Measurements from ENCODE around the gene ZWILCH. TPM values are rescaled to one million over a fixed set of nuclear protein-coding genes. Genes with fewer than 3 reads are reported as not detected.

Gene ZWILCH
- total RNA-seq, 2 experiments from 2014 or later: 36.9 to 50.2 TPM

- H3K9me2 ChIP-seq (ENCODE audit: insufficient read depth, low read length): no peaks in the 10 kb centered on the region
- H3K27ac ChIP-seq (ENCODE audit: low read depth, low read length, poor library complexity, severe bottlenecking): no peak overlapping the region
- intact Hi-C loops (cut with micrococcal nuclease; ENCODE audit: unreplicated experiment): no loop called here
- H3K4me2 ChIP-seq (ENCODE audit: low read length): no peak overlapping the region
- H3K36me3 ChIP-seq (ENCODE audit: insufficient read depth, low read length): no peaks in the 10 kb centered on the region
- BruUV-seq (replicated peaks): no TSS peak
- no peaks in the 10 kb centered on the region for H3K4me1 ChIP-seq (ENCODE audit: insufficient read depth, low read length, poor library complexity, severe bottlenecking)
- H3K9me3 ChIP-seq (ENCODE audit: low read length): no peaks in the 10 kb centered on the region
- DNase-seq (ENCODE audit: low spot score): no peak
- CTCF ChIA-PET (ENCODE audit: unreplicated experiment): no interaction called here
- no peak overlapping the region for H3K4me3 ChIP-seq (ENCODE audit: low read depth, low read length, poor library complexity, severe bottlenecking)
- no peaks in the 10 kb centered on the region for H4K20me1 ChIP-seq (ENCODE audit: insufficient read depth, low read length)
- no peak overlapping the region for H2AFZ ChIP-seq (ENCODE audit: low read length)
- no peaks in the 10 kb centered on the region for H3K79me2 ChIP-seq (ENCODE audit: insufficient read depth, low read depth, low read length)
- no peak for TF ChIP-seq CTCF (conservative IDR thresholded peaks at IDR 0.05; ENCODE audit: low read length)
- no peak for TF ChIP-seq EZH2phosphoT487 (IDR thresholded peaks at IDR 0.05; ENCODE audit: borderline replicate concordance, low read depth, low read length)
- POLR2A ChIA-PET: no interaction called here
Measured at GRCh38 chr15:66595931-66596545, 90.9 kb downstream of the ZWILCH start.

- H3K4me3 ChIP-seq (ENCODE audit: low read depth, low read length, poor library complexity, severe bottlenecking): no peak overlapping the region
- ChIA-PET CTCF (ENCODE audit: unreplicated experiment) (no interaction called here), POLR2A (no interaction called here)
- intact Hi-C loops (cut with micrococcal nuclease; ENCODE audit: unreplicated experiment): no loop called here
- H4K20me1 ChIP-seq (ENCODE audit: insufficient read depth, low read length): no peaks in the 10 kb centered on the region
- no peaks in the 10 kb centered on the region for H3K9me2 ChIP-seq (ENCODE audit: insufficient read depth, low read length)
- TF ChIP-seq EZH2phosphoT487 (IDR thresholded peaks at IDR 0.05; ENCODE audit: borderline replicate concordance, low read depth, low read length) (no peak), CTCF (conservative IDR thresholded peaks at IDR 0.05; ENCODE audit: low read length) (no peak)
- H3K9me3 ChIP-seq (ENCODE audit: low read length): no peaks in the 10 kb centered on the region
- H3K79me2 ChIP-seq (ENCODE audit: insufficient read depth, low read depth, low read length): no peaks in the 10 kb centered on the region
- no peak overlapping the region for H3K27ac ChIP-seq (ENCODE audit: low read depth, low read length, poor library complexity, severe bottlenecking)
- H2AFZ ChIP-seq (ENCODE audit: low read length): no peak overlapping the region
- no peak overlapping the region for H3K4me2 ChIP-seq (ENCODE audit: low read length)
- DNase-seq (ENCODE audit: low spot score): no peak
- H3K4me1 ChIP-seq (ENCODE audit: insufficient read depth, low read length, poor library complexity, severe bottlenecking): no peaks in the 10 kb centered on the region
- no TSS peak for BruUV-seq (replicated peaks)
- H3K36me3 ChIP-seq (ENCODE audit: insufficient read depth, low read length): no peaks in the 10 kb centered on the region
Measured at GRCh38 chr15:66598095-66598815, 93.1 kb downstream of the ZWILCH start.

Small RNA genes lying within 50 kb of the gene (microRNA-seq; reads per million reads assigned to microRNA genes)
- 3.0 reads per million for gene MIR4512 (ENCODE audit: borderline replicate concordance)

Small RNA genes lying within 50 kb of the gene (small RNA-seq; reads per million reads assigned to genes)
- not detected for gene MIR4512
- not detected for gene RF01159
- gene SNORD16: not detected
- gene SNORD18A: not detected
- not detected for gene SNORD18B
- not detected for gene SNORD18C

Other genes with a start within 250 kb of the ZWILCH start
- gene DIS3L, start 211.8 kb upstream of the ZWILCH start, total RNA-seq (2014; rRNA removed; shearing (Covaris generic)): 33.9 and 41.2 TPM in 2 replicates
- gene DIS3L, start 211.8 kb upstream of the ZWILCH start, total RNA-seq (2022): 57.8 and 67.6 TPM in 2 replicates
- gene TIPIN, start 148.6 kb upstream of the ZWILCH start, total RNA-seq (2014; rRNA removed; shearing (Covaris generic)): 26.0 and 28.6 TPM in 2 replicates
- gene TIPIN, start 148.6 kb upstream of the ZWILCH start, total RNA-seq (2022): 34.9 and 38.1 TPM in 2 replicates
- 37.2 and 43.9 TPM in 2 replicates for gene MAP2K1, start 118.4 kb upstream of the ZWILCH start, total RNA-seq (2014; rRNA removed; shearing (Covaris generic))
- gene MAP2K1, start 118.4 kb upstream of the ZWILCH start, total RNA-seq (2022): 82.6 and 95.8 TPM in 2 replicates
- gene SNAPC5, start 7.6 kb upstream of the ZWILCH start, total RNA-seq (2014; rRNA removed; shearing (Covaris generic)): 30.7 and 32.6 TPM in 2 replicates
- 25.7 and 26.5 TPM in 2 replicates for gene SNAPC5, start 7.6 kb upstream of the ZWILCH start, total RNA-seq (2022)
- 5,185 and 5,381 TPM in 2 replicates for gene RPL4, start 471 bp upstream of the ZWILCH start, total RNA-seq (2014; rRNA removed; shearing (Covaris generic))
- gene RPL4, start 471 bp upstream of the ZWILCH start, total RNA-seq (2022): 4,316 and 4,489 TPM in 2 replicates
- not detected in 2 replicates for gene LCTL, start 60.7 kb downstream of the ZWILCH start, total RNA-seq (2014; rRNA removed; shearing (Covaris generic))
- not detected in 2 replicates for gene LCTL, start 60.7 kb downstream of the ZWILCH start, total RNA-seq (2022)
- gene SMAD6, start 196.9 kb downstream of the ZWILCH start, total RNA-seq (2014; rRNA removed; shearing (Covaris generic)): 15.3 and 16.1 TPM in 2 replicates
- 11.8 and 14.6 TPM in 2 replicates for gene SMAD6, start 196.9 kb downstream of the ZWILCH start, total RNA-seq (2022)